Measurements from ENCODE around the gene CALB2. TPM values are rescaled to one million over a fixed set of nuclear protein-coding genes. Genes with fewer than 3 reads are reported as not detected.

Gene CALB2
- total RNA-seq, 5 donors from 2014 or later (not counting 1 experiment from before 2014, with no cell fraction given) = not detected

- H3K27me3 Mint-ChIP-seq = peaks cover 46 to 47% of the 10 kb centered on the region in 2 donors
- Histone ChIP-seq H3K36me3 (ENCODE audit: control insufficient read depth in 2 of 2, extremely low read depth in 1 of 2, insufficient read depth in 1 of 2, low read length in 1 of 2) (no peaks in the 10 kb centered on the region), H3K27me3 (replicated peaks in 1 of 2; ENCODE audit: control insufficient read depth in 2 of 2, extremely low read depth in 1 of 2, insufficient read depth in 2 of 2, low read length in 1 of 2) (peaks cover 0 to 27% of the 10 kb centered on the region in 2 experiments), H3K4me3 (ENCODE audit: control insufficient read depth in 1 of 2, extremely low read depth in 1 of 2, low read length in 1 of 2) (no peak overlapping the region), H3K27ac (ENCODE audit: low read length) (no peak overlapping the region), H3K9me3 (no peaks in the 10 kb centered on the region), H3K4me1 (ENCODE audit: control insufficient read depth in 1 of 2, extremely low read depth in 1 of 2, insufficient read depth in 2 of 2, low read length in 2 of 2) (no peaks in the 10 kb centered on the region)
- no CpG with 5 or more reads among the region's 7 CpGs for WGBS (ENCODE audit: insufficient coverage)
- ChIA-PET CTCF (no interaction called here), POLR2A (no interaction called here)
- H3K27ac Mint-ChIP-seq = no peak overlapping the region
- no peak overlapping the region for H3K4me3 Mint-ChIP-seq
- peaks cover 3 to 7% (median 6%) of the 10 kb centered on the region in 3 donors for H3K4me1 Mint-ChIP-seq
- ATAC-seq (replicated peaks in 1 of 4) = no peak
- H3K36me3 Mint-ChIP-seq = no peaks in the 10 kb centered on the region
- H3K9me3 Mint-ChIP-seq = no peaks in the 10 kb centered on the region
- DNase-seq = no peak
Observed at GRCh38 chr16:71389330-71389729, 30.8 kb downstream of the CALB2 start.

- no peaks in the 10 kb centered on the region for H3K36me3 Mint-ChIP-seq
- H3K4me3 Mint-ChIP-seq = no peak overlapping the region
- H3K27ac ChIP-seq (ENCODE audit: low read length) = no peak overlapping the region
- POLR2A ChIA-PET = no interaction called here
- WGBS (ENCODE audit: insufficient coverage) = 72% methylated on average over 10 of the region's 10 CpGs
- ATAC-seq (replicated peaks in 1 of 4) (no peak), DNase-seq (no peak)
- H3K9me3 Mint-ChIP-seq = no peaks in the 10 kb centered on the region
- peaks cover 17 to 30% of the 10 kb centered on the region in 2 donors for H3K27me3 Mint-ChIP-seq
- no peaks in the 10 kb centered on the region for H3K4me1 ChIP-seq (ENCODE audit: control insufficient read depth in 1 of 2, extremely low read depth in 1 of 2, insufficient read depth in 2 of 2, low read length in 2 of 2)
- peaks cover 0 to 15% of the 10 kb centered on the region in 2 experiments for H3K27me3 ChIP-seq (replicated peaks in 1 of 2; ENCODE audit: control insufficient read depth in 2 of 2, extremely low read depth in 1 of 2, insufficient read depth in 2 of 2, low read length in 1 of 2)
- H3K4me3 ChIP-seq (ENCODE audit: control insufficient read depth in 1 of 2, extremely low read depth in 1 of 2, low read length in 1 of 2) = no peak overlapping the region
- no peaks in the 10 kb centered on the region for H3K36me3 ChIP-seq (ENCODE audit: control insufficient read depth in 2 of 2, extremely low read depth in 1 of 2, insufficient read depth in 1 of 2, low read length in 1 of 2)
- no peaks in the 10 kb centered on the region for H3K9me3 ChIP-seq
- no peaks in the 10 kb centered on the region for H3K4me1 Mint-ChIP-seq
- H3K27ac Mint-ChIP-seq = no peak overlapping the region
- CTCF ChIA-PET = no interaction called here
Observed at GRCh38 chr16:71396594-71396993, 38.1 kb downstream of the CALB2 start.

GRCh38 chr16:71399801-71400563 is 41.5 kb downstream of the CALB2 start:
- Histone ChIP-seq H3K4me3 (ENCODE audit: control insufficient read depth in 1 of 2, extremely low read depth in 1 of 2, low read length in 1 of 2) (no peak overlapping the region), H3K9me3 (no peaks in the 10 kb centered on the region), H3K36me3 (ENCODE audit: control insufficient read depth in 2 of 2, extremely low read depth in 1 of 2, insufficient read depth in 1 of 2, low read length in 1 of 2) (no peaks in the 10 kb centered on the region), H3K27ac (ENCODE audit: low read length) (no peak overlapping the region), H3K27me3 (replicated peaks in 1 of 2; ENCODE audit: control insufficient read depth in 2 of 2, extremely low read depth in 1 of 2, insufficient read depth in 2 of 2, low read length in 1 of 2) (peaks cover 0 to 33% of the 10 kb centered on the region in 2 experiments), H3K4me1 (ENCODE audit: control insufficient read depth in 1 of 2, extremely low read depth in 1 of 2, insufficient read depth in 2 of 2, low read length in 2 of 2) (no peaks in the 10 kb centered on the region)
- ChIA-PET CTCF (no interaction called here), POLR2A (no interaction called here)
- Mint-ChIP-seq H3K4me1 (no peaks in the 10 kb centered on the region), H3K36me3 (no peaks in the 10 kb centered on the region), H3K27me3 (peaks cover 15 to 38% of the 10 kb centered on the region in 2 donors), H3K4me3 (no peak overlapping the region), H3K27ac (no peak overlapping the region), H3K9me3 (no peaks in the 10 kb centered on the region)
- DNase-seq (no peak), ATAC-seq (replicated peaks in 1 of 4) (no peak)
- WGBS (ENCODE audit: insufficient coverage) = no CpG with 5 or more reads among the region's 11 CpGs

GRCh38 chr16:71402007-71402406 is 43.5 kb downstream of the CALB2 start:
- peaks cover 22 to 41% of the 10 kb centered on the region in 2 donors for H3K27me3 Mint-ChIP-seq
- no peaks in the 10 kb centered on the region for H3K9me3 Mint-ChIP-seq
- POLR2A ChIA-PET = no interaction called here
- Histone ChIP-seq H3K9me3 (no peaks in the 10 kb centered on the region), H3K4me1 (ENCODE audit: control insufficient read depth in 1 of 2, extremely low read depth in 1 of 2, insufficient read depth in 2 of 2, low read length in 2 of 2) (peaks cover 0 to 8% of the 10 kb centered on the region in 2 experiments), H3K4me3 (ENCODE audit: control insufficient read depth in 1 of 2, extremely low read depth in 1 of 2, low read length in 1 of 2) (no peak overlapping the region), H3K36me3 (ENCODE audit: control insufficient read depth in 2 of 2, extremely low read depth in 1 of 2, insufficient read depth in 1 of 2, low read length in 1 of 2) (no peaks in the 10 kb centered on the region), H3K27ac (ENCODE audit: low read length) (no peak overlapping the region), H3K27me3 (replicated peaks in 1 of 2; ENCODE audit: control insufficient read depth in 2 of 2, extremely low read depth in 1 of 2, insufficient read depth in 2 of 2, low read length in 1 of 2) (peaks cover 0 to 28% of the 10 kb centered on the region in 2 experiments)
- no peak overlapping the region for H3K27ac Mint-ChIP-seq
- DNase-seq (no peak), ATAC-seq (replicated peaks in 1 of 4) (no peak)
- H3K36me3 Mint-ChIP-seq = no peaks in the 10 kb centered on the region
- 74% methylated on average over 5 of the region's 6 CpGs for WGBS (ENCODE audit: insufficient coverage)
- peaks cover 0 to 8% (median 5%) of the 10 kb centered on the region in 3 donors for H3K4me1 Mint-ChIP-seq
- CTCF ChIA-PET = interaction anchor here in 1 of 2 donors (1.3 kb wide), 1 partner anchor 11 kb away, joined by 3 read pairs; no protein-coding TSS in a partner anchor
- no peak overlapping the region for H3K4me3 Mint-ChIP-seq

GRCh38 chr16:71402674-71403073 is 44.2 kb downstream of the CALB2 start:
- Mint-ChIP-seq H3K9me3 (no peaks in the 10 kb centered on the region), H3K36me3 (no peaks in the 10 kb centered on the region), H3K4me1 (peaks cover under 1 to 14% (median 10%) of the 10 kb centered on the region in 3 donors), H3K27ac (no peak overlapping the region), H3K4me3 (no peak overlapping the region), H3K27me3 (peaks cover 27 to 39% of the 10 kb centered on the region in 2 donors)
- WGBS (ENCODE audit: insufficient coverage) = 77% methylated on average over 8 of the region's 11 CpGs
- H3K4me1 ChIP-seq (ENCODE audit: control insufficient read depth in 1 of 2, extremely low read depth in 1 of 2, insufficient read depth in 2 of 2, low read length in 2 of 2) = peaks cover 0 to 10% of the 10 kb centered on the region in 2 experiments
- no peak for ATAC-seq (replicated peaks in 1 of 4)
- no peak overlapping the region for H3K4me3 ChIP-seq (ENCODE audit: control insufficient read depth in 1 of 2, extremely low read depth in 1 of 2, low read length in 1 of 2)
- H3K27ac ChIP-seq (ENCODE audit: low read length) = no peak overlapping the region
- no peaks in the 10 kb centered on the region for H3K36me3 ChIP-seq (ENCODE audit: control insufficient read depth in 2 of 2, extremely low read depth in 1 of 2, insufficient read depth in 1 of 2, low read length in 1 of 2)
- POLR2A ChIA-PET = no interaction called here
- H3K9me3 ChIP-seq = no peaks in the 10 kb centered on the region
- CTCF ChIA-PET = no interaction called here
- peaks cover 0 to 21% of the 10 kb centered on the region in 2 experiments for H3K27me3 ChIP-seq (replicated peaks in 1 of 2; ENCODE audit: control insufficient read depth in 2 of 2, extremely low read depth in 1 of 2, insufficient read depth in 2 of 2, low read length in 1 of 2)
- no peak for DNase-seq

GRCh38 chr16:71404364-71404763 is 45.8 kb downstream of the CALB2 start:
- H3K36me3 Mint-ChIP-seq = no peaks in the 10 kb centered on the region
- no peaks in the 10 kb centered on the region for H3K9me3 ChIP-seq
- H3K27me3 Mint-ChIP-seq = peaks cover 35 to 41% of the 10 kb centered on the region in 2 donors
- WGBS (ENCODE audit: insufficient coverage) = 90% methylated on average over 2 of the region's 4 CpGs
- peaks cover 0 to 10% of the 10 kb centered on the region in 2 experiments for H3K4me1 ChIP-seq (ENCODE audit: control insufficient read depth in 1 of 2, extremely low read depth in 1 of 2, insufficient read depth in 2 of 2, low read length in 2 of 2)
- ChIA-PET CTCF (interaction anchor here in 1 of 2 donors (1.0 kb wide), 1 partner anchor 8 kb away, joined by 3 read pairs; no protein-coding TSS in a partner anchor), POLR2A (no interaction called here)
- H3K4me3 Mint-ChIP-seq = no peak overlapping the region
- no peak overlapping the region for H3K27ac ChIP-seq (ENCODE audit: low read length)
- peaks cover 0 to 22% of the 10 kb centered on the region in 2 experiments for H3K27me3 ChIP-seq (replicated peaks in 1 of 2; ENCODE audit: control insufficient read depth in 2 of 2, extremely low read depth in 1 of 2, insufficient read depth in 2 of 2, low read length in 1 of 2)
- ATAC-seq (replicated peaks in 1 of 4) = no peak
- H3K4me3 ChIP-seq (ENCODE audit: control insufficient read depth in 1 of 2, extremely low read depth in 1 of 2, low read length in 1 of 2) = no peak overlapping the region
- H3K4me1 Mint-ChIP-seq = peaks cover 8 to 17% (median 12%) of the 10 kb centered on the region in 3 donors
- DNase-seq = no peak
- H3K9me3 Mint-ChIP-seq = no peaks in the 10 kb centered on the region
- no peak overlapping the region for H3K27ac Mint-ChIP-seq
- H3K36me3 ChIP-seq (ENCODE audit: control insufficient read depth in 2 of 2, extremely low read depth in 1 of 2, insufficient read depth in 1 of 2, low read length in 1 of 2) = no peaks in the 10 kb centered on the region
